NCI-H345 (cell line): ENCODE measurements around the gene GDPD2.
A peak's percentile ranks its signal among the peaks of the same experiment; 100 is the strongest.

Experiments
- DNase-seq: peaks from one replicate; lab custom pipeline; 2025; lab: John Stamatoyannopoulos, UW

Gene GDPD2

DNA sequence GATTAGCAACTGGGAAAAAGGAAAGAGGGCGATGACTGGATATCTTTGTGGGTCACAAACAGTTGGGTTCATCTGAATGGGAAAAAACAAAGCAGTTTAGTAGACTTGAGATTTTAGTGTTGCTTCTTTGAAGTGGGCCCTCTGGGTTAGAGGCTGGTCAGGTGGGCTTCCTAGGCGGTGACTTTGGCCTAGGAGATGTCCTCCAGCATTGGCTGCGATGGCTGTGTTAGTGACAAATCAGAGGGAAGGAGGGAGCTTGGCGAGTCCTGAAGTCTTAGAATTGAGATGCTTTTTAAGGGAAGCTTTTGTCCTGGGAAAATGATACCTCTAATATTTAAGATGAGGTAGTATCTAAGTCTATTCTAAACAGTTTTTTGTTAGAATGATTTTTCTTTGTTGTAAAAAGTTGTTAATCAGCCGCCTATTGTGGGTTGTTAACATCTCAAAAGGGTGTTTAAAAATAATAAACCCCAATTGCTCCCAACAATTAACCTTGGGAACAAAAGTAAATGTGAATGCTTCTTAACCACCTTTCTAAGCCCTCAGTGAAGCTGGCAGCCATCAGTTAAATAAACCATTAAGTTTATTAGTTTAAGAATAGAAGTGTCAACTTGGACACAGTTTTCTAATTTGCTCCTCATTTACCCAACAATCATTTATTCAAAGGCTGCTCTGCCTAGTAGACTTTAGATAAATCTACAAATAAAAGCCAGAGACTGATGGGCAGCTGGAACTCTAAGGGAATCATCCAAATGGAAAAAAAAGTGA, 53.2 kb downstream of the GDPD2 start:
- DNase-seq, result no peak

DNA sequence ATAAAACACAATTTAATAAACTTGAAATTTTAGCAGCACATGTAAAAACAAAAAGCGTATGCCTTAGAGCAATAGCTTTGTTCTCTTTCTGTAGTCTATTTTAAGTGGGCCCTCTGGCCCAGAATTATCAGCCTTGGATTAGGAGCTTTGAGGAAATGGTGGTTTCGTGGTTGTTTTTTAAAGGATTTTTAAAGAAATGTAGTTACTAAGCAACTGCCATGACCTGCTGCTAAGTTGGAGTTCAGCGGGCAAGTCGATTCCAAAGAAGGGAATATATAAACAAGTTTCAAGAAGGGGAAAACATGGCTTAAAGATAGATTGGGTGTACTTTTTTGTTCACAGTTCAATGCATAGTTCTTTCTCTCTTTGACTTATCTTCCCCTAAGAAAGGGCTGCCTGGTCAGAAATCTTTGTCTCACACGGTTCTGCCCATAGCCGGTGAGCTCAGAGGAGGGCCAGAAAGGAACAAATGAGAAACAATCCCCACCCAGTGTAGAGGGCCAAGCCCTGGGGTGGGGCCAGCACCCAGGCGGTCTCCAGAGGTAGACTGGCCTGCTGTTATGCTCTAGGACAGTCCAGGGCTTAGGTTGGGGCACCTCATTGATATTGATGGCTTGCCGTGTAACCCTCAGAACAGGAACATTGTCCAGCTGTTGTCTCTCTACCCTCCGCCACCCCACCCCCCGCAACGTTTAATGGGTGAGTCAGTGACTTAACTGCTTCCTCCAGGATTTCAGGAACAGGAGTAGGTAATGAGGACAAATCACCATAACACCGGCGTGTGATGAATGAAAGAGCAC, 54.0 kb downstream of the GDPD2 start:
- DNase-seq, result peak; percentile 32

DNA sequence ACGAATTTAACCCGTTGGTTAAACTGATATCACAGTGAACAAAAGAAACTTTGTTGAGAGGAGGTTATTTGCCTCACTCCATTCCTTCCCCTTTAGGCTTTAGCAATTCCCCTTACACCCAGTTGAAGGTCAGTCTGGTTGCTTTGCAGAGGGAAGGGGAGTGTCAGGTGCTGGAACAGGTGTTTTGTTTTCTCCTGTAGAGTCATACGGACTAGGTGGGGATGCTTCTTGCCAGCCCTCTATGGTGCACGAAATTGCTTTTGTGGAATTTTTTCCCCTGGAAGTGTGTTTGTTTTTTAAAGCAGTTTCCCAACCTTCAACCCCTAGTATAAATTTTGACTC, 54.6 kb downstream of the GDPD2 start:
- no peak for DNase-seq

DNA sequence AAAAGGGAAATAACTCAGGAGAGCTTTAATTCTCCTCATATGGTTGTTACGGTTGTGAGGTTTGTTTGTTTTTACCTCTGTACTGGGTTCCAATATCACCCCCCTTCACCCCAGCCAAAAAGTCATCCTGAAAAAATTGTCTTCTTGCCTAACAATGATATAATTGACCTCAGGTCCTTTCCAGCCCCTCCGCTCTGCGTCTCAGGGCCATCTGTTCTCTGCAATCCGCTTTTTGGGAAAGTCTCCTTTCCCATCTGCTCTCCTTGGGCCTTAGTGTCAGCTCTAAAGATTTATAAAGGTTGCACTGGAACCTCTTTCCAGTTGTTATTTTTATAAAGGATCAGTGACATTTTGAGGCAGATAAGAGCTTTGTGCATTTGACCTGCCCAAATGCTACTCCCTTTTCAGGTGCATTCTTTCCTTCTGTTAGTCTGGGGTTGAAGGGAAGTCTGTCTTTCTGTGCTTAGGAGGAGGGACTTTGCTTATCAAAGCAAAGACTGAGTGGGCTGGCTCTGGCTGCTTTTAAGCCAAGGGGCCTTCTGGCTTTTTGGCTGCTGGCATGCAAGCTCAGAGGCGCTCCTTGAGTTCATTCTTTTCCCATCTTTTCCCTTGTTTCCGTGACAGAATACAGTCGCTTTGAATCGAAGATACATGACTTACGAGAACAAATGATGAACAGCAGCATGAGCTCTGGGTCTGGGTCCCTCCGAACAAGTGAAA, 55.6 kb downstream of the GDPD2 start:
- DNase-seq, result no peak

DNA sequence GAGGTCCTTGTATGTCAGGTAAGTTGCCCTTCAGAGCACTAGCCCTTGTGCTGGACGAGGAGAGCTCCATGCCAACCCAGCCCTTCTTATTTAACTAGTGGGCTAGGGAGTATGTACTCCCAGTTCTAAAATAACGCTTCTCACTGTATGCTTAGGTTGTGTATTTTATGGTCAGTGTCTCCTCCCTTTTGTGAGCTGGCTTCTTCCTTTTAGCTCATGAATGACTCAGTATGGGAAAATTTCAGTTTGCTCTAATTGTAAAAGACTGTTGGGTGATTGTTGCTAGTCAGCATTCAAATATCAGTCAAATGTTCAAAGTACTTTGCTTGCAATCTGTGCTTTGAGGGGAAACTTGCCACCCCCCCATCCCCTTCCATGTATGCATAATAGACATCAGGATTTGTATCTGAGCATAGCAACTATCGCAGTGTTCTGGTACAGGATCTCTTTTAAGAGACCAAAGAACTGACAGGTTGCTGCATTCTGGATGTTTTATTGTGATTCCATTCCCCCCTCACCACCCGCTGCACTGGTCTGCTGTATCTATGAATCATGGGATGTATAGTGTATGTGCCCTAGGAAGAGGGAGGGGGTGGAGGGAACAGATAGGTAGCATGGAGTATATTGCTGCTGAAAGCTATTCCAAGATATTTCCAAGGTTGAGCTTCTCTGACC, 56.3 kb downstream of the GDPD2 start:
- DNase-seq, result no peak

DNA sequence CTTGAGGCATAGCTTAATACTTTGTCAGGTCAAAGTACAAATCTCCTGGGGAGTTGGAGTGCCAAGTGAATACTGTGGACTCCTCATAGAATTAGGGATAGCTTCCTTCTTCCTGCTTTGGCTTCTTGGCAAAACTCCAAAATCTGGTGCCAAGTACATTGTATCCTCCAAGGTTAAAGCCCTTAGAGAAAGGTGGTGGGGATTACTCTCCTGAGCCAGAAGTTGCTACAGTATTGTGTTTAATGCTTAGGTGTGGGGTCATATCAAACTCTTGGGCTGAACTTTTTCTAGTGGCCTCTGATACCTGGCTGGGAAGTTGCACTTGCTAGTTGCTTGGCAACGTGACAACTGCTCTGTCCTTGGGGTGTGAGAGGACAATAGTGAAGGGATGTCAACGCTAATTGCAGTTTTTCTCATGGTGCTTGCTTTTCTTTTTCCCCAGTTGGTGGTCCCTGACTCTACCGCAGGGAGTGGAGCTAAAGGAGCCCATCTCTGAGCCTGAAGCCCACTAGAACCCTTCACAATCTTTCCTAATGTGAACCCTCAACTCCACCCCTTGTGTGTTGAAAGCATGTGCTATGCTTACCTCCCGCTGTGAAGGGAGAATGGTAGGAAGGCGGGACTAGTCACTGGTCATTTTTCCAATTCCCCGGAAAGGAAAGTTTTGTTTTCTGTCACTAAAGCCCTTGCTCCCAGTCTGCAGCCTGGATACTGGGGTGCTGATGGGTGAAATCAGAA, 57.0 kb downstream of the GDPD2 start:
- peak; percentile 60 for DNase-seq

DNA sequence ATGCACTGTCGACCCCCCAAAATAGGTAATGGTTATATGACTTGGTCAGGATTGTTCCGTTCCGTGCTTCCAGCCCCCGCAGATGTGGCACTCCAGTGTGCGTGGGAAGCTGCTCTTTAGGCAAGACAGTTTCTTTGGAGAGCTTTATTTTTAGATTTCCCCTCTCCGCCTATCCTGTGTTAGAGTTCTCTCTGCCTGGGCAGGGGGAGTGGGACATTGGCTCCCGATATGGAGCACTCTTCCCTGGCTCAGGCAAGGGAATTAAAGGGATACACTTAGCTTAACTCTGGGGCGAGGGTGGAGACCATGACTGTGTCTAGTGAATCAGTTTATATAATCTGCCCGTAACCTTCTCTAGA, 57.5 kb downstream of the GDPD2 start:
- DNase-seq, result no peak

DNA sequence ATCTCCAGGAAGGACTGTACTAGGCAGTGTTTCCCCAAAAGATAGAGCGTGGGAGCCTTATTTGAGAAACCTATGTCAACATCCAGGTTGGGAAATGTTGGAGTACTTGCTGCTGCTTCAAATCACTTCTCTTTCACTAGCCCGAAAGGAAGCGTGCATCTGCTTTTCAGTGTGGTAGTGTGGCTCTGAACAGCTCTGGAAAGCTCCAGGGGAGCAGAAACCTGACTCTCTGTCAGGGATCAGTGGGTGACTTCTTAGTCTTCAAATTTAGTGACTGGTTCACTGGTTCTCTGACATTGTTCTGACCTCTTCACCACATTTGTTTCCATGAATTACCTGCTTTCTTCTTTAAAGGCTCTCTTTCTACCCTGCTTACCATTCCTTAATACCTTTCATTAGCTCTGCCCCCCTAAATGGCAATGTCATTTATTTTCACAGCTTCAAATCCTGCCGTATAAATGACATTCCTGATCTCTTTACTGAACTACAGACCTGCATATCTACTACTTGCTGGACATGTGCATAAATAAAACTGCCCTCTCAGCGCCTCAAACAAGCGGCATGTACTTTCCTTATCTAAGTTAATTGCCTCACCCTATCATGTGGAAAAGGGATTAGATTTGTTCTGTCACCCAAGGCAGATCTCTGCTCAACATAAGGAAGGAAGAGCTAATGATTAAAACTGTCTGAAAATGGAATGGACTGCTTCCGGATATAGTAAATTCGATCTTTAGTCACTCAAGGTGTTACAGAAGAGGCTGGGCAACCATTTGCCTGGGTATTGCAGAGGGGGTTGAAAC, 58.6 kb downstream of the GDPD2 start:
- peak; percentile 6 for DNase-seq

DNA sequence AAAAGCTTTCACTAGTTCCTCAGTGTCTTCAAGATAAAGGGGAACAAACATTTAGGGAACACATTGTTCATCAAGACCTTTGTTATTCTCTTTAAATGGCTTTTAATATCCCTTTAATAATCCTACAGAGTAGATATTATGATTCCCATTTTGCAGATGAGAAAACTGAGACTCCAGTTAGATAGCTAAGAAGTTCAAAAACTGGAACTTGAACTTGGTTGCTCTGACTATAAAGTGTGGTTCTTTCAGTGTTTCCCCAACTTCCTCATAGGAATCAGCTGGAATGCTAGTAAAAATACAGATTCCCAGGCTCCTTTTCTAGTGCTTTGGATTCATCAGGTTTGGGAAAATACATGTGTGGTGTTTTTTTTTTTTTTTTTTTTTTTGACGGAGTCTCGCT, 59.2 kb downstream of the GDPD2 start:
- no peak for DNase-seq
